HCT116 (cell line): Measurements from ENCODE around the gene CHKA. TPM values are rescaled to one million over a fixed set of nuclear protein-coding genes. Genes with fewer than 3 reads are reported as not detected.

Source experiments
- ATAC-seq: fragments of 200-7000 bp; cut with Tn5 transposase; 2 replicates; pipeline ENCODE4 v1.9.1; 2020; ENCODE audit warnings: mild to moderate bottlenecking, moderate library complexity
- BruUV-seq: library from RNA; stranded (reverse); fragments of 400-500 nt; replicated peaks from 2 replicates; lab custom pipeline; 2021; lab: Mats Ljungman, UMichigan
- CTCF ChIA-PET: fragments of 300-600 bp; sonication (Branson Sonifier 250); formaldehyde crosslinking; loops from one replicate; lab custom pipeline; 2021; ENCODE audit warnings: antibody characterized with exemption; lab: Charles Lee
- POLR2A ChIA-PET: fragments of 300-600, 350-600 bp; sonication (Branson Sonifier 250); formaldehyde crosslinking; loops from one replicate; lab custom pipeline; 2021; ENCODE audit warnings: antibody characterized with exemption; lab: Charles Lee
- RAD21 ChIA-PET, 2 experiments: fragments of 300-600 bp; sonication (Branson Sonifier 250); formaldehyde crosslinking; loops; one replicate each; lab custom pipeline; 2023; ENCODE audit warnings: low total read pairs in 2 of 2; ENCODE audit not compliant: uncharacterized antibody in 2 of 2, unreplicated experiment in 2 of 2, low non-redundant PET in 1 of 2; lab: Charles Lee
- DNase-seq: peaks from one replicate; pipeline ENCODE4 v3.0.0-alpha.2; 2010; ENCODE audit warnings: low read depth, low spot score
- H2AFZ ChIP-seq: fragments of 200-600 bp; shearing (Covaris generic), sonication (generic); 2 replicates; pipeline ENCODE4 v1.6.1; 2017; ENCODE audit warnings: low read depth, mixed run types, mixed read lengths, antibody characterized with exemption, low read length; ENCODE audit not compliant: poor library complexity, severe bottlenecking
- H3K27ac ChIP-seq: 2 replicates; pipeline ENCODE4 v1.5.1; 2012; ENCODE audit warnings: low read depth, low read length
- H3K27me3 ChIP-seq: fragments of 200-600 bp; sonication (generic); 2 replicates; pipeline ENCODE4 v1.6.1; 2016; ENCODE audit warnings: mixed run types, low read length, mixed read lengths; ENCODE audit not compliant: insufficient read depth
- H3K36me3 ChIP-seq, 2 experiments: fragments of 200-500 bp in 1 of 2; fragments of 200-600 bp in 1 of 2; sonication (Bioruptor generic) in 1 of 2; sonication (generic) in 1 of 2; 2 replicates each; pipeline versions ENCODE4 v1.5.1 to v1.6.1; 2014 to 2016; ENCODE audit warnings: low read length in 2 of 2, inconsistent platforms in 1 of 2, mixed read lengths in 1 of 2, mixed run types in 1 of 2; ENCODE audit not compliant: insufficient read depth in 2 of 2, control insufficient read depth in 1 of 2
- H3K4me1 ChIP-seq, 2 experiments: fragments of 200-600 bp in 1 of 2; sonication (generic) in 1 of 2; 2 replicates each; pipeline versions ENCODE4 v1.5.1 to v1.6.1; 2012 to 2017; ENCODE audit warnings: low read length in 2 of 2, inconsistent platforms in 1 of 2, mild to moderate bottlenecking in 1 of 2, mixed read lengths in 1 of 2, mixed run types in 1 of 2, moderate library complexity in 1 of 2; ENCODE audit not compliant: insufficient read depth in 2 of 2, control insufficient read depth in 1 of 2
- H3K4me2 ChIP-seq: fragments of 200-600 bp; sonication (generic); 2 replicates; pipeline ENCODE4 v1.6.1; 2017; ENCODE audit warnings: mixed run types, low read length, mixed read lengths
- H3K4me3 ChIP-seq, 2 experiments: fragments of 200-600 bp in 1 of 2; sonication (generic) in 1 of 2; replicated peaks in 1 of 2; 2 replicates each; pipeline ENCODE4 v1.5.1; 2011 to 2016; ENCODE audit warnings: low read length in 2 of 2, control low read depth in 1 of 2, low read depth in 1 of 2, mild to moderate bottlenecking in 1 of 2, mixed read lengths in 1 of 2, mixed run types in 1 of 2
- H3K79me2 ChIP-seq: fragments of 200-600 bp; sonication (generic); 2 replicates; pipeline ENCODE4 v1.6.1; 2017; ENCODE audit warnings: mild to moderate bottlenecking, mixed run types, low read length, moderate library complexity, mixed read lengths; ENCODE audit not compliant: insufficient read depth
- H3K9ac ChIP-seq: fragments of 200-600 bp; sonication (generic); 2 replicates; pipeline ENCODE4 v1.6.1; 2016; ENCODE audit warnings: low read length, mixed read lengths
- H3K9me2 ChIP-seq: fragments of 200-600 bp; sonication (generic), shearing (Covaris generic); 2 replicates; pipeline ENCODE4 v1.6.1; 2017; ENCODE audit warnings: mixed run types, mild to moderate bottlenecking, moderate library complexity; ENCODE audit not compliant: insufficient read depth
- H3K9me3 ChIP-seq, 2 experiments: fragments of 200-500 bp in 1 of 2; fragments of 200-600 bp in 1 of 2; sonication (Bioruptor generic) in 1 of 2; sonication (generic) in 1 of 2; 2 replicates each; pipeline ENCODE4 v1.6.1; 2014 to 2017; ENCODE audit warnings: low read length in 2 of 2, mixed read lengths in 2 of 2, inconsistent platforms in 1 of 2, low read depth in 1 of 2, mild to moderate bottlenecking in 1 of 2, mixed run types in 1 of 2, moderate library complexity in 1 of 2; ENCODE audit not compliant: control insufficient read depth in 1 of 2, insufficient read depth in 1 of 2
- H4K20me1 ChIP-seq: fragments of 200-600 bp; sonication (generic), shearing (Covaris generic); 2 replicates; pipeline ENCODE4 v1.6.1; 2017; ENCODE audit warnings: mixed run types, mild to moderate bottlenecking, moderate library complexity; ENCODE audit not compliant: insufficient read depth
- CBX3 ChIP-seq: IDR thresholded peaks from 2 replicates; pipeline ENCODE4 v1.6.1; 2012; ENCODE audit warnings: low read depth
- ELF1 ChIP-seq: IDR thresholded peaks from 2 replicates; pipeline ENCODE4 v1.6.1; 2012; ENCODE audit warnings: low read depth, borderline replicate concordance
- POLR2A ChIP-seq: IDR thresholded peaks from 2 replicates; pipeline ENCODE4 v1.7.0; 2011; ENCODE audit warnings: borderline replicate concordance; ENCODE audit not compliant: insufficient read depth, insufficient read length; ENCODE audit errors: extremely low read depth
- RAD21 ChIP-seq: IDR thresholded peaks from 2 replicates; pipeline ENCODE4 v1.6.1; 2012; ENCODE audit warnings: low read depth, mild to moderate bottlenecking
- ZFX ChIP-seq: fragments of 450-650 bp; IDR thresholded peaks from 2 replicates; pipeline ENCODE4 v1.6.1; 2017
- ZNF274 ChIP-seq: fragments of 200-500 bp; sonication (Bioruptor generic); IDR thresholded peaks from 2 replicates; pipeline ENCODE4 v1.6.1; 2014; ENCODE audit warnings: mild to moderate bottlenecking, low read depth, low read length, inconsistent platforms
- intact Hi-C: fragments of 100-400 bp; cut with micrococcal nuclease; formaldehyde crosslinking; loops from 2 replicates; pipeline ENCODE4 v1.10.0; 2022
- total RNA-seq: library from RNA; stranded (reverse); gene quantifications from one replicate; pipeline ENCODE4 v1.2.1, GENCODE V29; 2021; ENCODE audit not compliant: unreplicated experiment
- TF ChIP-seq, protein P1 (sequence below): IDR thresholded peaks from 2 replicates; pipeline ENCODE4 v1.6.1; 2011; ENCODE audit warnings: mild to moderate bottlenecking, low read length, moderate library complexity; ENCODE audit not compliant: insufficient replicate concordance; ENCODE audit errors: extremely low read depth

The CHKA gene
- total RNA-seq, 1 experiment from 2014 or later, result 33.1 TPM

DNA sequence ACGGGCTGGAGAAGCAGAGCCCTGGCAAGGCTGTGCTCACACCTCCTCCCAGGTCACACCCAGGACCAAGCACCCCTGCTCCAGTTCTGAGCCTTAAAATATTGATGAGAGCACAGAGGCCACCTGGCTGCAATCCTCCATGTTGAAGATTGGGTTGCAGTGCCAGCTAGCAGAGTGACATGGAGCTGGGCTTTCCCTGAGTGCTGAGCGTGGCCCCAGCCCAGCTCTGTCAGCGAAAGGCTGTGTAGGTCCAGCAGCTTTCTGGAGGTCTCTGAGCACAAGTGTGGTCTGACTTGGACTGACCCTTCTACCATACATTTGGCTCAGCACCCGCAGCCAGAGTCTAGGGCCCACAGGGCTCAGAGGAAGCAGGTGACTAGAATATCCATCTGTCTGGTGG lies 4.0 kb upstream of the CHKA start:
- H2AFZ ChIP-seq, result no peak overlapping the region
- ChIA-PET CTCF (no interaction called here), POLR2A (no interaction called here), RAD21 (no interaction called here)
- no peaks in the 10 kb centered on the region; a peak in 1 of 4 replicates for H3K9me3 ChIP-seq
- peaks cover 66 to 85% of the 10 kb centered on the region in 2 experiments for H3K4me1 ChIP-seq
- ATAC-seq (no peak), DNase-seq (no peak)
- peak overlapping the region; percentile 33 for H3K4me2 ChIP-seq
- TF ChIP-seq POLR2A (no peak), ZFX (no peak), RAD21 (no peak), ZNF274 (no peak), ELF1 (no peak)
- no peaks in the 10 kb centered on the region for H3K9me2 ChIP-seq
- H3K27me3 ChIP-seq, result no peaks in the 10 kb centered on the region
- no peak overlapping the region for H3K4me3 ChIP-seq
- H3K36me3 ChIP-seq, result no peaks in the 10 kb centered on the region
- BruUV-seq, result no TSS peak
- intact Hi-C loops, result loop anchor here (10.0 kb wide), 1 partner anchor 90 kb away; the partner anchor contains the start of genes NDUFS8 and TCIRG1
- H3K27ac ChIP-seq, result 0 out of 2 replicates have a peak overlapping the region, but pooled peaks have one; percentile 4
- H3K79me2 ChIP-seq, result peaks cover 3% of the 10 kb centered on the region
- H3K9ac ChIP-seq, result 0 out of 2 replicates have a peak overlapping the region, but pooled peaks have one; percentile 3
- peaks cover 3% of the 10 kb centered on the region; the same call in 1 of the 2 replicates for H4K20me1 ChIP-seq

DNA sequence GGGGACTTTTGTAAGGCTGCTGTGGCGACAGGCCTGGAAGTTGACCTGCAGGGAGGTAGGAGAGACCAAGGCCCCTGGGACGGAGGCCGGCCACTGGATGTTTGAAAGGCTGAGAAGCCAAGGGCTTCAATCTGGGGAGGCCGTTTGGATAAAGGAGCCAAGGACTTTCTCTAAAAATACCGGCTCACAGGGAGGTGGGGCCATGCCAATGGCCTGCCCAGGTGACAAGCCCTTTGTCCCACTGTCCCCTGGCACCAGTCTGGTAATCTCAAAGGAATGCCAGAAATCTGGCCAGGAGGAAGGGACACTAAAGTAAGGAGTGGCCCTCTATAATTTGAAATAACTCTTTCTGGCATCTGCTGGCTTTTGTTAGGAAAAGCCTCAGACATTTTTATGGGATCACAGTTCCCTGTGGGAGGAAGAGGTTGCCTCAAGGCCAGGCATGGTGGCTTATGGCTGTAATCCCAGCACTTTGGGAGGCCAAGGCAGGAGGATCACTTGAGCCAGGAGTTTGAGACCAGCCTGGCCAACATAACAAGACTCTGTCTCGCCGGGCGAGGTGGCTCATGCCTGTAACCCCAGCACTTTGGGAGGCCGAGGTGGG lies 1.9 kb upstream of the CHKA start:
- peak overlapping the region; percentile 75 for H3K27ac ChIP-seq
- DNase-seq, result peak; percentile 41

More for the DNA sequence above, 1.9 kb upstream of the CHKA start:
- intact Hi-C loops, result loop anchor here (10.0 kb wide), 1 partner anchor 88 kb away; the partner anchor contains the start of genes NDUFS8 and TCIRG1
- peaks cover 24% of the 10 kb centered on the region for H3K79me2 ChIP-seq
- ATAC-seq, result peak; percentile 36
- POLR2A ChIA-PET, result no interaction called here
- no peaks in the 10 kb centered on the region for H3K9me2 ChIP-seq
- peak overlapping the region in 1 of 2 experiments; percentile 36; a peak in 2 of 4 replicates for H3K4me3 ChIP-seq
- CTCF ChIA-PET, result no interaction called here
- TF ChIP-seq CBX3, result peak; percentile 7; the same call in 1 of the 2 replicates
- TF ChIP-seq, protein P1, sequence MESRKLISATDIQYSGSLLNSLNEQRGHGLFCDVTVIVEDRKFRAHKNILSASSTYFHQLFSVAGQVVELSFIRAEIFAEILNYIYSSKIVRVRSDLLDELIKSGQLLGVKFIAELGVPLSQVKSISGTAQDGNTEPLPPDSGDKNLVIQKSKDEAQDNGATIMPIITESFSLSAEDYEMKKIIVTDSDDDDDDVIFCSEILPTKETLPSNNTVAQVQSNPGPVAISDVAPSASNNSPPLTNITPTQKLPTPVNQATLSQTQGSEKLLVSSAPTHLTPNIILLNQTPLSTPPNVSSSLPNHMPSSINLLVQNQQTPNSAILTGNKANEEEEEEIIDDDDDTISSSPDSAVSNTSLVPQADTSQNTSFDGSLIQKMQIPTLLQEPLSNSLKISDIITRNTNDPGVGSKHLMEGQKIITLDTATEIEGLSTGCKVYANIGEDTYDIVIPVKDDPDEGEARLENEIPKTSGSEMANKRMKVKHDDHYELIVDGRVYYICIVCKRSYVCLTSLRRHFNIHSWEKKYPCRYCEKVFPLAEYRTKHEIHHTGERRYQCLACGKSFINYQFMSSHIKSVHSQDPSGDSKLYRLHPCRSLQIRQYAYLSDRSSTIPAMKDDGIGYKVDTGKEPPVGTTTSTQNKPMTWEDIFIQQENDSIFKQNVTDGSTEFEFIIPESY, result no peak
- RAD21 ChIA-PET, result no interaction called here
- H3K4me1 ChIP-seq, result peaks cover 61 to 90% of the 10 kb centered on the region in 2 experiments
- H3K9me3 ChIP-seq, result no peaks in the 10 kb centered on the region
- no peak overlapping the region for H2AFZ ChIP-seq
- peak overlapping the region; percentile 54 for H3K9ac ChIP-seq
- H3K4me2 ChIP-seq, result peak overlapping the region; percentile 92
- BruUV-seq, result no TSS peak
- H4K20me1 ChIP-seq, result peaks cover 8% of the 10 kb centered on the region; the same call in 1 of the 2 replicates
- H3K27me3 ChIP-seq, result no peaks in the 10 kb centered on the region
- no peaks in the 10 kb centered on the region for H3K36me3 ChIP-seq
